ENCODE measurements around the gene NUDCD2. TPM values are rescaled to one million over a fixed set of nuclear protein-coding genes. Genes with fewer than 3 reads are reported as not detected.

The NUDCD2 gene
- total and polyA plus RNA-seq, 9 of the 15 experiments (the other 6 are each of a cell fraction or from before 2014, with no cell fraction given): 14.6 to 76.9 (median 32.5) TPM

- Histone ChIP-seq H3K4me2 (ENCODE audit: insufficient read depth, low read length) (no peak overlapping the region), H2AFZ (ENCODE audit: low read depth, low read length) (no peak overlapping the region), H3K4me3 (no peak overlapping the region), H3K9me3 (replicated peaks; ENCODE audit: control insufficient read depth, insufficient read depth, low read depth, low read length) (no peaks in the 10 kb centered on the region), H3K36me3 (ENCODE audit: control insufficient read depth, insufficient read depth, low read length) (no peaks in the 10 kb centered on the region), H3K9ac (ENCODE audit: insufficient read depth in 1 of 2, low read depth in 2 of 2, low read length in 2 of 2) (no peak overlapping the region), H3K4me1 (replicated peaks in 1 of 2; ENCODE audit: control insufficient read depth in 2 of 2, insufficient read depth in 2 of 2, low read length in 2 of 2) (no peaks in the 10 kb centered on the region; a peak in 1 of 5 replicates), H3K9me1 (ENCODE audit: control insufficient read depth, insufficient read depth, low read length) (no peaks in the 10 kb centered on the region), H3K79me2 (ENCODE audit: control insufficient read depth, insufficient read depth, low read length) (no peaks in the 10 kb centered on the region), H3K27ac (ENCODE audit: extremely low read depth, low read depth, low read length) (no peak overlapping the region), H3K27me3 (ENCODE audit: control insufficient read depth in 2 of 2, insufficient read depth in 2 of 2, low read length in 2 of 2) (no peaks in the 10 kb centered on the region), H4K20me1 (replicated peaks; ENCODE audit: control insufficient read depth, insufficient read depth, low read length) (no peaks in the 10 kb centered on the region)
- no TSS peak for BruUV-seq (replicated peaks)
- no peak for DNase-seq (ENCODE audit: extremely low read depth in 1 of 4, low spot score in 3 of 4)
- no peak for ATAC-seq
- no peak for FAIRE-seq
- POLR2A ChIA-PET: interaction anchor here (1.3 kb wide), 1 partner anchor 15 kb away, joined by 5 read pairs; no protein-coding TSS in a partner anchor
- intact Hi-C loops (cut with micrococcal nuclease): loop anchor here (10.0 kb wide), 1 partner anchor 1857 kb away; the partner anchor contains the start of gene GABRB2
- CTCF ChIA-PET (ENCODE audit: low intra/inter-chr PET ratio): no interaction called here
- no peak for TF ChIP-seq PBX2 (CRISPR knock-in tag; IDR thresholded peaks at IDR 0.05; ENCODE audit: low read depth)
- no peak for TF ChIP-seq PBX2 (tag; conservative IDR thresholded peaks at IDR 0.05; ENCODE audit: low read depth)
- TF ChIP-seq SNIP1 (IDR thresholded peaks at IDR 0.05; ENCODE audit: low read depth): no peak
- no peak for TF ChIP-seq ZNF324 (CRISPR knock-in tag; IDR thresholded peaks at IDR 0.05)
- TF ChIP-seq SRSF7 (optimal IDR thresholded peaks at IDR 0.05; ENCODE audit: low read depth, low read length): no peak
- TF ChIP-seq TAF9B (IDR thresholded peaks at IDR 0.05; ENCODE audit: partially characterized antibody): no peak
- TF ChIP-seq NFIX (CRISPR knock-in tag; IDR thresholded peaks at IDR 0.05; ENCODE audit: low read depth): no peak
- TF ChIP-seq FUS (optimal IDR thresholded peaks at IDR 0.05; ENCODE audit: low read depth, low read length): no peak
- TF ChIP-seq CUX1 (CRISPR knock-in tag; IDR thresholded peaks at IDR 0.05): no peak
- no peak for TF ChIP-seq ZNF143 (CRISPR knock-in tag; IDR thresholded peaks at IDR 0.05)
- TF ChIP-seq CREBBP (IDR thresholded peaks at IDR 0.05; ENCODE audit: low read depth, low read length): no peak
- in situ Hi-C loops (cut with MboI): no loop called here
- WGBS (ENCODE audit: insufficient coverage, low coverage, missing lambda C conversion rate): 0% methylated on average over 2 of the region's 2 CpGs
Observed at GRCh38 chr5:163402007-163402406, 57.9 kb downstream of the NUDCD2 start.

All from K562 (cell line).